H1 (cell line): ENCODE results near the gene CDON. TPM values are rescaled to one million over a fixed set of nuclear protein-coding genes. Genes with fewer than 3 reads are reported as not detected.

Source experiments
- CTCF ChIA-PET: fragments of 300-600 bp; sonication (Branson Sonifier 250); formaldehyde crosslinking; loops from one replicate; lab custom pipeline; 2021; ENCODE audit not compliant: partially characterized antibody; lab: Charles Lee
- POLR2A ChIA-PET: fragments of 300-600 bp; sonication (Branson Sonifier 250); formaldehyde crosslinking; loops from one replicate; lab custom pipeline; 2021; ENCODE audit warnings: inconsistent platforms; ENCODE audit not compliant: partially characterized antibody; lab: Charles Lee
- DNase-seq, 2 experiments: peaks; one replicate each; pipeline versions ENCODE4 v3.0.0 to v3.0.0-alpha.2; 2010 to 2022; ENCODE audit warnings: low spot score in 2 of 2, low read depth in 1 of 2, mixed read lengths in 1 of 2
- FAIRE-seq: peaks from 2 replicates; lab custom pipeline; 2011; peaks lifted over from hg19 to GRCh38; lab: Jason Lieb, UNC
- H2AFZ ChIP-seq: 2 replicates; pipeline ENCODE4 v1.8.1; 2012; ENCODE audit warnings: low read length, inconsistent platforms
- H2AK5ac ChIP-seq: 2 replicates; pipeline ENCODE4 v1.6.1; 2013; ENCODE audit warnings: low read depth, low read length
- H2BK120ac ChIP-seq: replicated peaks from 2 replicates; pipeline ENCODE3; 2013; ENCODE audit warnings: low read depth, low read length, inconsistent platforms
- H2BK12ac ChIP-seq: 2 replicates; pipeline ENCODE4 v1.6.1; 2013; ENCODE audit warnings: low read depth, low read length
- H2BK15ac ChIP-seq: 2 replicates; pipeline ENCODE4 v1.6.1; 2013; ENCODE audit warnings: low read length
- H2BK20ac ChIP-seq: 2 replicates; pipeline ENCODE4 v1.6.1; 2013; ENCODE audit warnings: low read length
- H2BK5ac ChIP-seq: 2 replicates; pipeline ENCODE4 v1.6.1; 2013; ENCODE audit warnings: low read depth, low read length
- H3K14ac ChIP-seq: 2 replicates; pipeline ENCODE4 v1.6.1; 2013; ENCODE audit warnings: inconsistent platforms; ENCODE audit not compliant: insufficient read length
- H3K18ac ChIP-seq: 2 replicates; pipeline ENCODE4 v1.6.1; 2013; ENCODE audit warnings: low read length; ENCODE audit errors: extremely low read depth
- H3K23ac ChIP-seq: 2 replicates; pipeline ENCODE4 v1.6.1; 2013; ENCODE audit warnings: inconsistent platforms; ENCODE audit not compliant: insufficient read length
- H3K23me2 ChIP-seq: 2 replicates; pipeline ENCODE4 v1.6.1; 2013; ENCODE audit warnings: low read depth, low read length
- H3K27ac ChIP-seq: 2 replicates; pipeline ENCODE4 v1.6.1; 2011; ENCODE audit warnings: low read depth, low read length, inconsistent platforms
- H3K27me3 ChIP-seq, 4 experiments: replicated peaks in 1 of 4; 1 replicate in 1 of 4; 2 replicates in 3 of 4; pipeline versions ENCODE4 v1.6.1 to v1.8.1; 2011 to 2013; ENCODE audit warnings: low read length in 3 of 4, mild to moderate bottlenecking in 3 of 4, inconsistent platforms in 2 of 4, mixed read lengths in 2 of 4, moderate library complexity in 1 of 4; ENCODE audit not compliant: control insufficient read depth in 3 of 4, insufficient read depth in 3 of 4; ENCODE audit errors: extremely low read depth in 1 of 4
- H3K36me3 ChIP-seq, 4 experiments: 2 replicates each; pipeline versions ENCODE4 v1.6.1 to v1.8.1; 2011 to 2013; ENCODE audit warnings: mild to moderate bottlenecking in 4 of 4, low read length in 3 of 4, moderate library complexity in 2 of 4, control low read depth in 1 of 4, inconsistent platforms in 1 of 4; ENCODE audit not compliant: insufficient read depth in 4 of 4, control insufficient read depth in 2 of 4
- H3K4ac ChIP-seq: replicated peaks from 2 replicates; pipeline ENCODE3; 2013; ENCODE audit warnings: low read length, low read depth, mixed read lengths, inconsistent platforms; ENCODE audit not compliant: insufficient read length
- H3K4me1 ChIP-seq, 4 experiments: replicated peaks in 1 of 4; 1 replicate in 1 of 4; 2 replicates in 3 of 4; pipeline versions ENCODE4 v1.6.1 to v1.8.1; 2011 to 2013; ENCODE audit warnings: low read length in 3 of 4, inconsistent platforms in 2 of 4, mixed read lengths in 1 of 4; ENCODE audit not compliant: insufficient read depth in 4 of 4, control insufficient read depth in 3 of 4
- H3K4me2 ChIP-seq, 2 experiments: 2 replicates each; pipeline versions ENCODE4 v1.6.1 to v1.8.1; 2011 to 2013; ENCODE audit warnings: low read depth in 2 of 2, low read length in 2 of 2, control low read depth in 1 of 2, inconsistent platforms in 1 of 2, mild to moderate bottlenecking in 1 of 2; ENCODE audit not compliant: insufficient read depth in 1 of 2
- H3K4me3 ChIP-seq, 4 experiments: fragments of 200-600, 300-600 bp in 1 of 4; sonication (generic), shearing (Covaris generic), sonication (Bioruptor Twin) in 1 of 4; 2 replicates each; pipeline versions ENCODE4 v1.5.1 to v1.8.1; 2011 to 2016; ENCODE audit warnings: low read length in 4 of 4, low read depth in 3 of 4, control low read depth in 2 of 4, inconsistent platforms in 2 of 4, mild to moderate bottlenecking in 2 of 4, mixed read lengths in 1 of 4, moderate library complexity in 1 of 4; ENCODE audit not compliant: insufficient read depth in 2 of 4; ENCODE audit errors: extremely low read depth in 1 of 4
- H3K56ac ChIP-seq: replicated peaks from 2 replicates; pipeline ENCODE3; 2013; ENCODE audit warnings: low read depth, mild to moderate bottlenecking, mixed read lengths, low read length, inconsistent platforms; ENCODE audit not compliant: insufficient read length
- H3K79me1 ChIP-seq: 2 replicates; pipeline ENCODE4 v1.6.1; 2013; ENCODE audit warnings: low read depth, low read length, control low read depth
- H3K79me2 ChIP-seq, 2 experiments: 2 replicates each; pipeline versions ENCODE4 v1.6.1 to v1.8.1; 2012 to 2013; ENCODE audit warnings: low read length in 2 of 2, mild to moderate bottlenecking in 2 of 2, inconsistent platforms in 1 of 2; ENCODE audit not compliant: insufficient read depth in 2 of 2, control insufficient read depth in 1 of 2
- H3K9ac ChIP-seq, 4 experiments: replicated peaks in 1 of 4; 1 replicate in 1 of 4; 2 replicates in 3 of 4; pipeline versions ENCODE4 v1.6.1 to v1.8.1; 2011 to 2013; ENCODE audit warnings: low read depth in 3 of 4, low read length in 3 of 4, control low read depth in 2 of 4, mild to moderate bottlenecking in 2 of 4, moderate library complexity in 2 of 4, inconsistent platforms in 1 of 4; ENCODE audit errors: extremely low read depth in 1 of 4
- H3K9me3 ChIP-seq, 2 experiments: 2 replicates each; pipeline versions ENCODE4 v1.6.1 to v1.8.1; 2012 to 2013; ENCODE audit warnings: mild to moderate bottlenecking in 2 of 2, moderate library complexity in 2 of 2, control low read depth in 1 of 2, inconsistent platforms in 1 of 2, low read depth in 1 of 2, low read length in 1 of 2, mixed read lengths in 1 of 2; ENCODE audit not compliant: insufficient read depth in 2 of 2
- H4K20me1 ChIP-seq, 2 experiments: replicated peaks in 1 of 2; 2 replicates each; pipeline versions ENCODE3 to v1.8.1; 2011 to 2013; ENCODE audit warnings: inconsistent platforms in 2 of 2, low read length in 2 of 2, mild to moderate bottlenecking in 1 of 2; ENCODE audit not compliant: insufficient read depth in 2 of 2, control insufficient read depth in 1 of 2
- H4K5ac ChIP-seq: 2 replicates; pipeline ENCODE4 v1.6.1; 2013; ENCODE audit warnings: low read length, low read depth, mixed read lengths, inconsistent platforms; ENCODE audit not compliant: insufficient read length
- H4K8ac ChIP-seq: 2 replicates; pipeline ENCODE4 v1.8.0; 2013; ENCODE audit warnings: mild to moderate bottlenecking, moderate library complexity, low read length, inconsistent platforms; ENCODE audit not compliant: insufficient read depth; ENCODE audit errors: extremely low read depth
- H4K91ac ChIP-seq: replicated peaks from 2 replicates; pipeline ENCODE3; 2013; ENCODE audit warnings: low read length, mixed read lengths, inconsistent platforms; ENCODE audit not compliant: insufficient read length
- ATF3 ChIP-seq: IDR thresholded peaks from 2 replicates; pipeline ENCODE4 v1.6.1; 2011; ENCODE audit warnings: low read depth, mild to moderate bottlenecking, low read length; ENCODE audit not compliant: insufficient read depth
- BACH1 ChIP-seq: IDR thresholded peaks from 2 replicates; pipeline ENCODE4 v1.6.1; 2012; ENCODE audit warnings: low read length, improper control_type of control experiment
- CBX5 ChIP-seq: fragments of 300-800, 300-1000 bp; sonication (generic); IDR thresholded peaks from 2 replicates; pipeline ENCODE4 v1.7.1; 2016; ENCODE audit warnings: antibody characterized with exemption, low read length, low read depth
- NRF1 ChIP-seq: IDR thresholded peaks from 2 replicates; pipeline ENCODE4 v1.6.1; 2011; ENCODE audit warnings: mild to moderate bottlenecking, low read depth, low read length, improper control_type of control experiment
- RAD21 ChIP-seq, 2 experiments: IDR thresholded peaks in 1 of 2; conservative IDR thresholded peaks in 1 of 2; 2 replicates each; pipeline ENCODE4 v1.6.1; 2011; ENCODE audit warnings: low read depth in 2 of 2, low read length in 2 of 2, improper control_type of control experiment in 1 of 2, inconsistent platforms in 1 of 2, mild to moderate bottlenecking in 1 of 2, moderate library complexity in 1 of 2
- RBBP5 ChIP-seq: IDR thresholded peaks from 2 replicates; pipeline ENCODE4 v1.7.1; 2012; ENCODE audit warnings: low read depth, mild to moderate bottlenecking, inconsistent platforms, low read length, moderate library complexity, borderline replicate concordance
- RFX5 ChIP-seq: IDR thresholded peaks from 2 replicates; pipeline ENCODE4 v1.6.1; 2011; ENCODE audit warnings: low read depth, low read length, improper control_type of control experiment, borderline replicate concordance
- RXRA ChIP-seq: IDR thresholded peaks from 2 replicates; pipeline ENCODE4 v1.6.1; 2011; ENCODE audit warnings: low read depth, mild to moderate bottlenecking, low read length, moderate library complexity; ENCODE audit not compliant: insufficient read depth
- SP1 ChIP-seq: IDR thresholded peaks from 2 replicates; pipeline ENCODE4 v1.6.1; 2011; ENCODE audit warnings: low read depth, low read length
- SP4 ChIP-seq: IDR thresholded peaks from 2 replicates; pipeline ENCODE4 v1.6.1; 2012; ENCODE audit warnings: low read length, inconsistent platforms
- SRF ChIP-seq: IDR thresholded peaks from 2 replicates; pipeline ENCODE4 v1.6.1; 2011; ENCODE audit warnings: mild to moderate bottlenecking, low read depth, low read length, moderate library complexity
- ZNF274 ChIP-seq: IDR thresholded peaks from 2 replicates; pipeline ENCODE4 v1.7.0; 2012; ENCODE audit warnings: low read length, borderline replicate concordance; ENCODE audit errors: extremely low read depth
- WGBS, 2 experiments: shearing (Covaris generic) in 1 of 2; methylation state at CpG; one replicate each; pipeline versions ENCODE4 v1.1.6 to v1.1.7; 2013 to 2015; ENCODE audit warnings: low lambda C conversion rate in 2 of 2, mixed read lengths in 2 of 2, inconsistent platforms in 1 of 2, low coverage in 1 of 2, missing lambda C conversion rate in 1 of 2; ENCODE audit not compliant: insufficient replicate concordance in 2 of 2, insufficient coverage in 1 of 2, insufficient read length in 1 of 2; ENCODE audit errors: extremely low coverage in 1 of 2, missing lambda C conversion rate in 1 of 2; 5-methylcytosine and 5-hydroxymethylcytosine counted together
- polyA plus RNA-seq, 7 experiments: library from polyadenylated mRNA; depleted of rRNA in 3 of 7; stranded (reverse) in 5 of 7; unstranded in 2 of 7; fragments of >200 nt in 5 of 7; fragments of 200-250 nt in 2 of 7; gene quantifications; 1 replicate in 5 of 7; 2 replicates in 1 of 7; 4 replicates in 1 of 7; pipeline versions ENCODE4 v1.2.1 to v1.2.3, GENCODE V29; 2011 to 2013; ENCODE audit warnings: missing spikeins in 2 of 7, mixed read lengths in 2 of 7
- total RNA-seq: library from RNA; stranded (reverse); fragmentation: NEBNext Ultra II Directional; extraction: Animal tissue kit (Norgen Biotek cat#: 25700); gene quantifications from 2 replicates; pipeline ENCODE4 v1.2.1, GENCODE V29; 2021
- TF ChIP-seq, protein P1 (sequence below): IDR thresholded peaks from 2 replicates; pipeline ENCODE4 v1.6.1; 2012; ENCODE audit warnings: inconsistent platforms

The CDON gene
- total and polyA plus RNA-seq, 2 of the 8 experiments (the other 6 are each of a cell fraction or from before 2014, with no cell fraction given): 11.0 to 32.5 TPM

DNA sequence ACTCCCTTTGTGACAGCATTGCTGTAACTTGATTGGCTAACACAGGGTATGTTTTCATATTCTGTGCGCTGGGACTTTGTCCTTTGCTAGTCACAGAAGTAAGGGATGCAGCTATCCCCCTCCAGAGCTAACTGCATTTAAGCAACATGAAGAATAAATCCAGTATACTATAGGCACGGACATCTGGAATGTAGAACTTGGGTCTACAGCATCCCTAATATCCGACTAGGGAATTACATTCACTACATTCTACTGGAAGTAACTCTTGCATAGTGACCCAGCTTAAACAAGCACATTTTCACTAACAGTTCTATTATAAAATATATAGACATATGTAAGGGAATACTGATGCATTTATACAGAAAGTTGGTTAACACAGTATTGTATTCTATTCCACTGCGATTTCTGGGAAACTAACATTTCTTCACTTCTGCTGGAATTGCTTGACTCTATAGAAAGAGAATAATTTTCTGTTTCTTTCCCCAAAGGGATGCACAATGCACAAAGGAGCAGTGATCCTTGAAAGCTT is 103.7 kb downstream of the CDON start:
- no peak overlapping the region for H2BK15ac ChIP-seq
- H2AFZ ChIP-seq: no peak overlapping the region
- TF ChIP-seq RXRA (no peak), ATF3 (no peak), RAD21 (IDR thresholded peaks at IDR 0.05 in 1 of 2, conservative IDR thresholded peaks at IDR 0.05 in 1 of 2; ENCODE audit: low read depth in 2 of 2, low read length in 2 of 2) (no peak), ZNF274 (no peak), RFX5 (no peak), BACH1 (no peak), NRF1 (no peak), SP4 (no peak), RBBP5 (no peak), CBX5 (no peak), SRF (no peak), SP1 (no peak)
- TF ChIP-seq, protein P1, sequence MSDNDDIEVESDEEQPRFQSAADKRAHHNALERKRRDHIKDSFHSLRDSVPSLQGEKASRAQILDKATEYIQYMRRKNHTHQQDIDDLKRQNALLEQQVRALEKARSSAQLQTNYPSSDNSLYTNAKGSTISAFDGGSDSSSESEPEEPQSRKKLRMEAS: no peak

More for the DNA sequence above, 103.7 kb downstream of the CDON start:
- Histone ChIP-seq H3K18ac (no peak overlapping the region), H3K79me1 (no peaks in the 10 kb centered on the region; the same call in 1 of the 2 replicates), H3K79me2 (no peaks in the 10 kb centered on the region), H2AK5ac (no peak overlapping the region), H3K14ac (no peak overlapping the region), H3K27ac (no peak overlapping the region), H4K5ac (no peak overlapping the region), H3K23me2 (no peaks in the 10 kb centered on the region), H2BK120ac (no peak overlapping the region), H3K36me3 (peaks cover 0 to 19% (median 4%) of the 10 kb centered on the region in 4 experiments; a peak in 5 of 8 replicates), H3K56ac (no peak overlapping the region), H3K4me1 (no peaks in the 10 kb centered on the region), H2BK12ac (no peak overlapping the region), H2BK5ac (no peak overlapping the region), H4K91ac (no peak overlapping the region), H3K9ac (no peak overlapping the region), H3K4me3 (no peak overlapping the region), H4K8ac (no peak overlapping the region), H3K27me3 (no peaks in the 10 kb centered on the region), H4K20me1 (no peaks in the 10 kb centered on the region), H3K23ac (no peak overlapping the region), H3K4me2 (no peak overlapping the region), H3K4ac (no peak overlapping the region), H2BK20ac (no peak overlapping the region), H3K9me3 (0 out of 4 replicates have a peak, but pooled peaks cover 0 to 3% of the 10 kb centered on the region in 2 experiments)
- CTCF ChIA-PET: interaction anchor here (1.2 to 9.1 kb wide), 2 partner anchors 16 to 34 kb away, joined by 4 to 65 read pairs; partner anchors contain the start of gene VSIG10L2
- DNase-seq: no peak
- WGBS, 2 experiments: 94% methylated on average over 4 of the region's 4 CpGs; no CpG with 5 or more reads in 1 of the 2 experiments
- no peak for FAIRE-seq
- POLR2A ChIA-PET: interaction anchor here (0.5 to 1.7 kb wide), 3 partner anchors 9 to 161 kb away, joined by 3 to 5 read pairs (median 3); no protein-coding TSS in a partner anchor
